Activated B cell treated with CpG ODN at 0.5 μM for 24 hours (primary cell): ENCODE measurements around the gene ZCCHC14. TPM values are rescaled to one million over a fixed set of nuclear protein-coding genes. Genes with fewer than 3 reads are reported as not detected.
A peak's percentile ranks its signal among the peaks of the same experiment; 100 is the strongest.

Experiments
- ATAC-seq: fragments of 200-7000 bp; cut with Tn5 transposase; one replicate; pipeline ENCODE4 v1.10.0; 2021; ENCODE audit warnings: low read depth, mild to moderate bottlenecking, moderate library complexity
- CTCF ChIA-PET: fragments of 350-600 bp; sonication (Branson Sonifier 250); formaldehyde crosslinking; loops from one replicate; lab custom pipeline; 2021; ENCODE audit warnings: antibody characterized with exemption; lab: Charles Lee
- POLR2A ChIA-PET: fragments of 350-600 bp; sonication (Branson Sonifier 250); formaldehyde crosslinking; loops from one replicate; lab custom pipeline; 2021; ENCODE audit warnings: antibody characterized with exemption; lab: Charles Lee
- DNase-seq: peaks from one replicate; pipeline ENCODE4 v3.0.0; 2022
- H3K27ac Mint-ChIP-seq: one replicate; pipeline ENCODE4 v1.8.0; 2020; ENCODE audit warnings: mixed read lengths
- H3K27me3 Mint-ChIP-seq: one replicate; pipeline ENCODE4 v1.8.0; 2021; ENCODE audit warnings: mixed read lengths
- H3K36me3 Mint-ChIP-seq: one replicate; pipeline ENCODE4 v1.8.0; 2021; ENCODE audit warnings: low read depth, mixed read lengths
- H3K4me1 Mint-ChIP-seq: one replicate; pipeline ENCODE4 v1.8.0; 2021; ENCODE audit warnings: mixed read lengths
- H3K4me3 Mint-ChIP-seq: one replicate; pipeline ENCODE4 v1.8.0; 2020; ENCODE audit warnings: mild to moderate bottlenecking, mixed read lengths
- H3K9me3 Mint-ChIP-seq: one replicate; pipeline ENCODE4 v1.8.0; 2020; ENCODE audit warnings: mixed read lengths
- CTCF ChIP-seq: fragments of 200-600 bp; IDR thresholded peaks from one replicate; pipeline ENCODE4 v1.8.0; 2022; ENCODE audit warnings: antibody characterized with exemption, mild to moderate bottlenecking
- intact Hi-C: fragments of 100-400 bp; cut with micrococcal nuclease; formaldehyde crosslinking; loops from one replicate; pipeline ENCODE4 v1.15.1; 2024
- total RNA-seq: library from RNA; stranded (reverse); gene quantifications from 2 replicates; pipeline ENCODE4 v1.2.3, GENCODE V29; 2022

The ZCCHC14 gene
- total RNA-seq, 1 donor from 2014 or later = 3.8 TPM

- DNase-seq (no peak), ATAC-seq (no peak)
- no peak overlapping the region for H3K4me3 Mint-ChIP-seq
- intact Hi-C loops = no loop called here
- no peaks in the 10 kb centered on the region for H3K27me3 Mint-ChIP-seq
- H3K27ac Mint-ChIP-seq = no peak overlapping the region
- ChIA-PET CTCF (interaction anchor here (2.6 kb wide), 1 partner anchor 351 kb away, joined by 14 read pairs; no protein-coding TSS in a partner anchor), POLR2A (no interaction called here)
- no peaks in the 10 kb centered on the region for H3K9me3 Mint-ChIP-seq
- H3K4me1 Mint-ChIP-seq = no peaks in the 10 kb centered on the region
- peaks cover 1% of the 10 kb centered on the region for H3K36me3 Mint-ChIP-seq
- TF ChIP-seq CTCF = no peak
Observed at GRCh38 chr16:87418216-87418615, 74.6 kb downstream of the ZCCHC14 start.

DNA sequence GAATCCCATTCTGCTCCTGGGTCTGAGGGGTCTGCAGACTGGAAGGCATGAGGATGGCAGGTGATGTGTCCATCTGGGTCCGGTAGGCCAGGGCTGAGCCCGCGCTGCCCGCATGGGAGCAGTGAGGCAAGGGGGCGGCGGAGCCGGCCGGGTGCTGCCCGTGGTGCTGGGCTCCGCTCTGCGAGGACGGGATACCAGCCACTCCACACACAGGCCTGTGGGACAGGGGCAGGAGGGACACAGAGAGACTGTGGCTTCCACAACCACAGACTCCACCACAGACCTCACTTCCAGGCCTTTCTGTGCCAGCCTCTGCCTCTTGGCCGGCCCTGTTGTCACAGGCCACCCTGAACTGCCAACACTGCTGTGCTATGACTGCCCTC, 75.3 kb downstream of the ZCCHC14 start:
- no peak overlapping the region for H3K27ac Mint-ChIP-seq
- no peaks in the 10 kb centered on the region for H3K9me3 Mint-ChIP-seq
- peaks cover 4% of the 10 kb centered on the region for H3K36me3 Mint-ChIP-seq
- ChIA-PET CTCF (interaction anchor here (1.3 to 3.2 kb wide), 4 partner anchors 21 to 351 kb away, joined by 3 to 50 read pairs (median 9); no protein-coding TSS in a partner anchor), POLR2A (interaction anchor here (1.2 kb wide), 1 partner anchor 219 kb away, joined by 4 read pairs; no protein-coding TSS in a partner anchor)
- no peak overlapping the region for H3K4me3 Mint-ChIP-seq
- no peaks in the 10 kb centered on the region for H3K27me3 Mint-ChIP-seq
- no peak for ATAC-seq
- TF ChIP-seq CTCF = no peak
- H3K4me1 Mint-ChIP-seq = no peaks in the 10 kb centered on the region
- no peak for DNase-seq
- intact Hi-C loops = loop anchor here (2.0 kb wide), 1 partner anchor 351 kb away; no protein-coding TSS in a partner anchor

- DNase-seq (no peak), ATAC-seq (no peak)
- CTCF ChIA-PET = interaction anchor here (0.7 to 3.2 kb wide), 6 partner anchors 20 to 352 kb away, joined by 3 to 50 read pairs (median 4); no protein-coding TSS in a partner anchor
- Mint-ChIP-seq H3K9me3 (no peaks in the 10 kb centered on the region), H3K27ac (no peak overlapping the region), H3K4me1 (no peaks in the 10 kb centered on the region), H3K4me3 (no peak overlapping the region), H3K27me3 (no peaks in the 10 kb centered on the region), H3K36me3 (peaks cover 6% of the 10 kb centered on the region)
- intact Hi-C loops = loop anchor here (1.0 to 2.0 kb wide), 2 partner anchors 218 to 352 kb away; no protein-coding TSS in a partner anchor
- no peak for TF ChIP-seq CTCF
- POLR2A ChIA-PET = interaction anchor here (1.2 kb wide), 1 partner anchor 219 kb away, joined by 4 read pairs; no protein-coding TSS in a partner anchor
Observed at GRCh38 chr16:87416826-87417527, 75.8 kb downstream of the ZCCHC14 start.

GRCh38 chr16:87415441-87415840, 77.4 kb downstream of the ZCCHC14 start:
- no peak for TF ChIP-seq CTCF
- Mint-ChIP-seq H3K36me3 (peaks cover 8% of the 10 kb centered on the region), H3K27me3 (no peaks in the 10 kb centered on the region), H3K4me1 (no peaks in the 10 kb centered on the region), H3K9me3 (no peaks in the 10 kb centered on the region), H3K4me3 (no peak overlapping the region), H3K27ac (no peak overlapping the region)
- POLR2A ChIA-PET = no interaction called here
- DNase-seq (no peak), ATAC-seq (no peak)
- intact Hi-C loops = no loop called here
- CTCF ChIA-PET = interaction anchor here (1.3 to 3.2 kb wide), 2 partner anchors 218 to 220 kb away, joined by 3 to 50 read pairs; no protein-coding TSS in a partner anchor

- Mint-ChIP-seq H3K4me1 (no peaks in the 10 kb centered on the region), H3K9me3 (no peaks in the 10 kb centered on the region), H3K27me3 (no peaks in the 10 kb centered on the region), H3K27ac (no peak overlapping the region), H3K4me3 (no peak overlapping the region), H3K36me3 (peaks cover 8% of the 10 kb centered on the region)
- POLR2A ChIA-PET = no interaction called here
- no peak for TF ChIP-seq CTCF
- intact Hi-C loops = no loop called here
- DNase-seq (no peak), ATAC-seq (peak; percentile 18)
- CTCF ChIA-PET = no interaction called here
Observed at GRCh38 chr16:87414251-87414680, 78.6 kb downstream of the ZCCHC14 start.
